MCF 10A (cell line): Measurements from ENCODE around the gene NNT. TPM values are rescaled to one million over a fixed set of nuclear protein-coding genes. Genes with fewer than 3 reads are reported as not detected.
"Not testable (repeated sequence)": the region's sequence is repeated elsewhere in the genome, so short reads cannot be mapped to it uniquely, and the experiment has no call there.

Experiments used
- BruUV-seq: library from RNA; stranded (reverse); fragments of 400-500 nt; replicated peaks from 2 replicates; lab custom pipeline; 2021; lab: Mats Ljungman, UMichigan
- CTCF ChIA-PET: fragments of 300-600 bp; sonication (Branson Sonifier 250); formaldehyde crosslinking; extraction: SDS; loops from one replicate; lab custom pipeline; 2021; ENCODE audit warnings: antibody characterized with exemption, inconsistent platforms; lab: Yijun Ruan, JAX
- POLR2A ChIA-PET: fragments of 300-600, 350-650 bp; sonication (Branson Sonifier 250); formaldehyde crosslinking; extraction: SDS; loops from one replicate; lab custom pipeline; 2020; ENCODE audit warnings: antibody characterized with exemption, inconsistent platforms; lab: Yijun Ruan, JAX
- DNase-seq: peaks from one replicate; pipeline ENCODE4 v3.0.0-alpha.2; 2018; ENCODE audit not compliant: unreplicated experiment
- H3K27ac Mint-ChIP-seq: one replicate; pipeline ENCODE4 v1.8.0; 2022; ENCODE audit warnings: mild to moderate bottlenecking, low read depth, mixed read lengths; ENCODE audit not compliant: unreplicated experiment
- H3K27me3 Mint-ChIP-seq: one replicate; pipeline ENCODE4 v1.8.0; 2022; ENCODE audit warnings: mixed read lengths; ENCODE audit not compliant: insufficient read depth, unreplicated experiment
- H3K36me3 Mint-ChIP-seq: one replicate; pipeline ENCODE4 v1.8.0; 2022; ENCODE audit warnings: mild to moderate bottlenecking, moderate library complexity, mixed read lengths; ENCODE audit not compliant: insufficient read depth, unreplicated experiment
- H3K4me1 Mint-ChIP-seq: one replicate; pipeline ENCODE4 v1.8.0; 2022; ENCODE audit warnings: mixed read lengths; ENCODE audit not compliant: insufficient read depth, unreplicated experiment
- H3K4me3 Mint-ChIP-seq: one replicate; pipeline ENCODE4 v1.8.0; 2022; ENCODE audit warnings: mild to moderate bottlenecking, moderate library complexity, mixed read lengths; ENCODE audit not compliant: unreplicated experiment
- H3K9me3 Mint-ChIP-seq: one replicate; pipeline ENCODE4 v1.8.0; 2022; ENCODE audit warnings: mixed read lengths; ENCODE audit not compliant: unreplicated experiment
- intact Hi-C: fragments of 100-400 bp; cut with micrococcal nuclease; formaldehyde crosslinking; loops from 2 replicates; pipeline ENCODE4 v1.14.1; 2022
- total RNA-seq: library from RNA; stranded (reverse); gene quantifications from 2 replicates; pipeline ENCODE4 v1.2.3, GENCODE V29; 2022
- TF ChIP-seq, protein P1 (sequence below): fragments of 200-600 bp; IDR thresholded peaks from one replicate; pipeline ENCODE4 v1.8.0; 2022; ENCODE audit warnings: antibody characterized with exemption, mild to moderate bottlenecking; ENCODE audit not compliant: unreplicated experiment

The NNT gene
- total RNA-seq, 1 experiment from 2014 or later, result 52.3 TPM

DNA sequence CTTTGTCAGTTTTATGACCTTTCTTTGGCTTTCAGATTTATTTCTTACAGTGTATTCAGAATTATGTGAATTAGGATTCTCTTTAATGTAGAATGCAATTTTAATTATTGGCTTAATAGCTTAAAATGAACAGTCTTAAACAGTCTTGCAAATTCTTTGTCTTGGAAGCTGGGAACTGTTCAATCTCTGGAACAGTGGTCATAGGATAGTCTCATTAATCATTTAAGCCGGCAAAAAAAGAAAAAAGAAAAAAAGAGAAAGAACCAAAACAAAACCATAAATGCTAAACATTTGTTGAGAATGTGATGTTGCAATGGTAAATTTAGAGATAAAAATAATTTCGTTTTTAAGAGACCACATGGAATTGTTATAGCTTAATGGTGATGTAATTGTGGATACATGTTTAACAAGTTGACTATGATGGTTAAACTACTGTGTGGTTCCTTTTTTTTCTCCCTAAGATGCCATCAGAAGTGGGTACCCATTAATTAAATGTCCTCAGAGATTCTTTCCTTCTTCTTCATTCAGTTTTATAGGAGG, 61.6 kb downstream of the NNT start:
- intact Hi-C loops, result loop anchor here (5.0 kb wide), 1 partner anchor 873 kb away; no protein-coding TSS in a partner anchor
- BruUV-seq, result no TSS peak
- POLR2A ChIA-PET, result no interaction called here

DNA sequence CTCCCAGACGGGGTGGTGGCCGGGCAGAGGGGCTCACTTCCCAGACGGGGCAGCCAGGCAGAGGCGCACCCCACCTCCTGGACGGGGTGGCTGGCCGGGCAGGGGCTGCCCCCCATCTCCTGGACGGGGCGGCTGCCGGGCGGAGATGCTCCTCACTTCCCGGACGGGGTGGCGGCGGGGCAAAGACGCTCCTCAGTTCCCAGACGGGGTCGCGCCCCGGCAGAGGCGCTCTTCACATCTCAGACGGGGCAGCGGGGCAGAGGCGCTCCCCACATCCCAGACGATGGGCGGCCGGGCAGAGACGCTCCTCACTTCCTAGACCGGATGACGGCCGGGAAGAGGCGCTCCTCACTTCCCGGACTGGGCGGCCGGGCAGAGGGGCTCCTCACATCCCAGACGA, 62.8 kb downstream of the NNT start:
- POLR2A ChIA-PET, intact Hi-C loops, H3K4me1 Mint-ChIP-seq, H3K27ac Mint-ChIP-seq, DNase-seq, H3K9me3 Mint-ChIP-seq, H3K27me3 Mint-ChIP-seq, H3K4me3 Mint-ChIP-seq, BruUV-seq, H3K36me3 Mint-ChIP-seq: not testable (repeated sequence)
- CTCF ChIA-PET, result interaction anchor here (0.6 kb wide), 1 partner anchor 366 kb away, joined by 3 read pairs; no protein-coding TSS in a partner anchor

More for the DNA sequence above, 61.6 kb downstream of the NNT start:
- H3K4me3 Mint-ChIP-seq, result no peak overlapping the region
- CTCF ChIA-PET, result interaction anchor here (1.1 kb wide), 1 partner anchor 13 kb away, joined by 3 read pairs; no protein-coding TSS in a partner anchor
- DNase-seq, result no peak
- no peaks in the 10 kb centered on the region for H3K4me1 Mint-ChIP-seq
- TF ChIP-seq, protein P1, sequence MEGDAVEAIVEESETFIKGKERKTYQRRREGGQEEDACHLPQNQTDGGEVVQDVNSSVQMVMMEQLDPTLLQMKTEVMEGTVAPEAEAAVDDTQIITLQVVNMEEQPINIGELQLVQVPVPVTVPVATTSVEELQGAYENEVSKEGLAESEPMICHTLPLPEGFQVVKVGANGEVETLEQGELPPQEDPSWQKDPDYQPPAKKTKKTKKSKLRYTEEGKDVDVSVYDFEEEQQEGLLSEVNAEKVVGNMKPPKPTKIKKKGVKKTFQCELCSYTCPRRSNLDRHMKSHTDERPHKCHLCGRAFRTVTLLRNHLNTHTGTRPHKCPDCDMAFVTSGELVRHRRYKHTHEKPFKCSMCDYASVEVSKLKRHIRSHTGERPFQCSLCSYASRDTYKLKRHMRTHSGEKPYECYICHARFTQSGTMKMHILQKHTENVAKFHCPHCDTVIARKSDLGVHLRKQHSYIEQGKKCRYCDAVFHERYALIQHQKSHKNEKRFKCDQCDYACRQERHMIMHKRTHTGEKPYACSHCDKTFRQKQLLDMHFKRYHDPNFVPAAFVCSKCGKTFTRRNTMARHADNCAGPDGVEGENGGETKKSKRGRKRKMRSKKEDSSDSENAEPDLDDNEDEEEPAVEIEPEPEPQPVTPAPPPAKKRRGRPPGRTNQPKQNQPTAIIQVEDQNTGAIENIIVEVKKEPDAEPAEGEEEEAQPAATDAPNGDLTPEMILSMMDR, result no peak
- no peaks in the 10 kb centered on the region for H3K27me3 Mint-ChIP-seq
- no peaks in the 10 kb centered on the region for H3K9me3 Mint-ChIP-seq
- peaks cover 19% of the 10 kb centered on the region for H3K36me3 Mint-ChIP-seq
- no peak overlapping the region for H3K27ac Mint-ChIP-seq

DNA sequence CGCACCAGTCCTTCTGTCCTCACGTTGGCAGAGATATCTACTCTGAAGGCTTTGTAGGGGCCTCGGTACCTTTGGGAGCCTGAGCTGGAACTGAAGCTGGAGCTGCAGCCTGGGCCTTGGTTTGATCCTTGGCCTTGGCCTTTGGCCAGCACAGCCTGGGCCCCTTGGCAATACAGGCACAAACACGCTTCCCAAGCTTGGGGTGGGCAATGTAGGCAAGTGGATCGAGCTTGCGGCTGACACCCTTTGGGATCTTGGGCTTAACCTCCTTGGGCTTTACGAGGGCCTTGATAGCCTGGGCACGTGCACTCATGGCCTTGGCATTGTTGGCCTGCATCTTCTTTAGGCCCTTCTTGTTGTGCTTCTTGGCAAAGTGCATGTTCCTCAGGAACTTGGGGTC, 63.7 kb downstream of the NNT start:
- H3K27me3 Mint-ChIP-seq, BruUV-seq, H3K27ac Mint-ChIP-seq, DNase-seq, H3K4me1 Mint-ChIP-seq, H3K36me3 Mint-ChIP-seq, POLR2A ChIA-PET, H3K4me3 Mint-ChIP-seq, intact Hi-C loops: not testable (repeated sequence)
- H3K9me3 Mint-ChIP-seq, result peaks cover 13% of the 10 kb centered on the region
- CTCF ChIA-PET, result interaction anchor here (0.6 kb wide), 1 partner anchor 569 kb away, joined by 5 read pairs; no protein-coding TSS in a partner anchor

DNA sequence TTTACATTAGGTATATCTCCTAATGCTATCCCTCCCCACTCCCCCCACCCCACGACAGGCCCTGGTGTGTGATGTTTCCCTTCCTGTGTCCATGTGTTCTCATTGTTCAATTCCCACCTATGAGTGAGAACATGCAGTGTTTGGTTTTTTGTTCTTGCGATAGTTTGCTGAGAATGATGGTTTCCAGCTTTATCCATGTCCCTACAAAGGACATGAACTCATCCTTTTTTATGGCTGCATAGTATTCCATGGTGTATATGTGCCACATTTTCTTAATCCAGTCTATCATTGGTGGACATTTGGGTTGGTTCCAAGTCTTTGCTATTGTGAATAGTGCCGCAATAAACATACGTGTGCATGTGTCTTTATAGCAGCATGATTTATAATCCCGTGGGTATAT, 64.4 kb downstream of the NNT start:
- CTCF ChIA-PET, DNase-seq, BruUV-seq, POLR2A ChIA-PET, H3K4me3 Mint-ChIP-seq, H3K27me3 Mint-ChIP-seq, H3K27ac Mint-ChIP-seq, H3K36me3 Mint-ChIP-seq, H3K4me1 Mint-ChIP-seq, intact Hi-C loops: not testable (repeated sequence)
- peaks cover 13% of the 10 kb centered on the region for H3K9me3 Mint-ChIP-seq

DNA sequence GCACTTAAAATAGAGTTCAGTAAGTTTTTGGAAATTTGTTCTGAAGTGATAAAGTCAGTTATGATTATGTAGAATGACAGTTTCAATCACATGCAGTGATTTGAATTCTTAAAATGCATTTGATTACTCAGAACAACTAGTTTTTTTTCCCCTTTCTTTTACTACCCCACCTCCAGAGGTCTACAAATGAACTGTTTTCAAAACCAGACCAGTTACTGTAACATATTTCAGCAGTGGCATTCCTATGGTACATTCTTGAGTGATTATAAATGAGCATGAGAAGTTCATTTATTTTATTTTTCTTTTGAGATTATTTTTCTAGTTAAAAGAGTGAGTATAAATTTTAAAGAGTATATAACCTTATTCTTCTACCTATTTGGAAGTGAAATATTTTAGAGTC, 71.6 kb downstream of the NNT start:
- Mint-ChIP-seq H3K9me3 (peaks cover 13% of the 10 kb centered on the region), H3K4me3 (no peak overlapping the region), H3K4me1 (no peaks in the 10 kb centered on the region), H3K27me3 (no peaks in the 10 kb centered on the region), H3K27ac (no peak overlapping the region), H3K36me3 (peaks cover 7% of the 10 kb centered on the region)
- no peak for DNase-seq
- no TSS peak for BruUV-seq
- ChIA-PET POLR2A (no interaction called here), CTCF (interaction anchor here (0.8 kb wide), 1 partner anchor 657 kb away, joined by 5 read pairs; no protein-coding TSS in a partner anchor)
- intact Hi-C loops, result no loop called here
- TF ChIP-seq, protein P1, result no peak
